Fibroblast of gingiva (primary cell): ENCODE data around the gene FXN.
"Not testable (repeated sequence)": the region's sequence is repeated elsewhere in the genome, so short reads cannot be mapped to it uniquely, and the experiment has no call there.

Experiments used
- DNase-seq: peaks from one replicate; pipeline ENCODE4 v3.0.0-alpha.2; 2011; ENCODE audit warnings: low read depth

Gene FXN

DNA sequence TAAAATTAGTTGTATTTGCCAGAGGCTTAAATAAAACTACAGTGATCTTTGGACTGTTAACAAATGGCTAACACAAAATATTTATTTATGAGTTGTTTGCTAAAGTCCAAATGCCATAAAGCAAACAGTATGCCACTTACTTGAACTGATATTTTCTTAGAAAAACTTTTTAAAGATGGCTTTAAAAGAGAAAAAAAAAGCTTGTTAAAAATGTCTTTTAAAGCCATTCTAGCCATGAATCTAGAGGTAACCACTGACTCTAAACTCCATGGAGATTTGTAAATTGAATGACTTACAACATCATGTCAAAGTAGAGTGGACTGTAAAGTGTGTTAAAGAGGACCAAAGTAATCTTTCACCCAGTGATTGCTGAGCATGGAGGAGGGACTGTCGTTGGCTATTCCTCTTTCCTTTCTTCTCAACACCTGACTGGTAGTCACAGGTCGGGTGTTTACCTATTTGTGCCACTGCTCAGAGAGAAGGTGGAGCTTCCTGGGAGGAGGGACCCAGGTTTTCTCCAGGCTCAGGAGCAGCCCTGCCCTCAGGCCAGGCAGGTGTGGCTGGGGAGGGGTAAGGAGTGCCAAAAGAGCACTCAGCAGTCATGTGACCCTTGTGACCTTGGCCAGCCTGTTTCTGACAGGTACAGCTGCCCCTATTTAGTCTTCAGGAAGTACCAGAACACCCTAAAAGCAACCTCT lies 69.4 kb downstream of the FXN start:
- DNase-seq, result no peak

DNA sequence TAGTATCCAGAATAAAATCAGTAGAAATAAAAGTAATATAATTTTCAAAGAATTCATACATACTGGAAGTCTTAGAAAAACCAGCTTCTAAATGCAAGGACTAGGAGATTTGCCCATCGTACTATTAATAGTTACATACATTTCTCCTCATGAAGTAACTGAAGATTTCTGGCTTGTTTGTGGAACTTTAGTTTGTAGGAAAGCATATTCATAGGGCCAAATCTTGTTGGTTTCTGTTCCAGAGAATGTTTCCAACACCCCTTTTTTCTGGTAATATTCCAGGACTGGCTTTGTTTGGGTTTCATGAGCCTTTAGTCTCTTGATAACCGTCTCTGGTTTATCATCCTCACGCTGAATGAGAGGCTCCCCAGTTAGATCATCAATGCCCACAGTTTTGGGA lies 72.2 kb downstream of the FXN start:
- DNase-seq, result peak; percentile 25

- not testable (repeated sequence) for DNase-seq
Measured at GRCh38 chr9:69108706-69109105, 73.2 kb downstream of the FXN start.

DNA sequence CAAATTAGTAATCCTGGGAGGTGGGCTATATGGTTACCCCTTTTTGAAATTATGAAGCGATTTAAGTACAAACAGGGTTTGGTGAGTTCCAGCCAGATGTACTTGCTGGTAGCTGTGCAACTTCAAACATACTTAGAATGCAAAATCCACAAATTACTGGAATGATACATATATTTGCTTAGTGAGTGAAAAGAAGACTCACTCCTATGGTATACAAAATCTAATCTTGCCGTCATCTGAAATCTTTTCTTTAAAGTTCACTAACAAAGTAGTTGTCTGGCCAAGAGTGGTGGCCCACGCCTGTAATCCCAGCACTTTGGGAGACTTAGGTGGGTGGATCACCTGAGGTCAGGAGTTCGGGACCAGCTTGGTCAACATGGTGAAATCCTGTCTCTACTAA lies 73.6 kb downstream of the FXN start:
- DNase-seq, result no peak

DNA sequence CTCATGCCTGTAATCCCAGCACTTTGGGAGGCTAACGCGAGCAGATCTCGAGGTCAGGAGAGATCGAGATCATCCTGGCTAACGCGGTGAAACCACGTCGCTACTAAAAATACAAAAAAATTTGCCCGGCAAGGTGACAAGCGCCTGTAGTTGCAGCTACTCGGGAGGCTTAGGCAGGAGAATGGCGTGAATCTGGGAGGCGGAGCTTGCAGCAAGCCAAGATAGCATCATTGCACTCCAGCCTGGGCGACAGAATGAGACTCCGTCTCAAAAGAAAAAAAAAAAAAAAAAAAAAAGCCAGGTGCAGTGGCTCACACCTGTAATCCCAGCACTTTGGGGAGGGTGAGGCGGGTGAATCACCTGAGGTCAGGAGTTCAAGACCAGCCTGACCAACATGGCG lies 77.1 kb downstream of the FXN start:
- not testable (repeated sequence) for DNase-seq

GRCh38 chr9:69115621-69116020 lies 80.1 kb downstream of the FXN start:
- peak; percentile 94 for DNase-seq

GRCh38 chr9:69118656-69119055 lies 83.1 kb downstream of the FXN start:
- no peak for DNase-seq

DNA sequence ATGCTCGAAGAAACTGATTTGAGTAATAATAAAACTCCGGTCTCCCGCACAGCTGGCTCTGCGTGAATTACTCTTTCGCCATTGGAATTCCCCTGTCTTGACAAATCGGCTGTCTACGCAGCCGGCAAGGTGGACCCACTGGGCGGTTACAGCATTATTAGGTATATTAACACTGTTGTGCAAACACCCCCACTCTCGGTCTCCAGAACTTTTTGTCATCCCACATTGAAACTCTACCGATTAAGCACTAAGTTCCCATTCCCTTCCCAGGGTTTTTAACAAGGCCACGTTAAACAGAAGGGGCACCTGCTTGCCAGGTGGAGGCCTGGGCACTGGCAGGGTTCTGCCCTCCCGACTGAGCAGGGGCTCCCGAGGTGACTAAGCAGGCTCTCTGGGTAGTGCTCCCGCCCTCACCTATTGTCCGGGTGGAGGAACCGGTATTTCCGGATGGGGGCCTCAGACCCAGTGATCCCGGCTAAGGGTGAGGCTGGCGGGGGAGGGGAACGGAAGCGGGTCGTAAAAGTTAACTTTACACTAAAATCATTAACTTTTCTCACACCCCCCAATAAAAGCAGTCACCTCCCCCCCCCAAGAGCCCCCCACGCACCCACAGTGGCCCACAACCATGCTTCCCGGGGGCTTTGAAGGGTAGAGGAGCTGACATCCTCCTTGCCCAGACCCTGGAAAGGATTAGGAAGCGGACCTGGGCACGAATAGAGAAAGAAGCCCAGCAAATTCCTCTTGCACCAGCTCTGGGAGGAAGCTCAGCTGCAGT lies 85.0 kb downstream of the FXN start:
- DNase-seq, result no peak

GRCh38 chr9:69121155-69122081 lies 85.9 kb downstream of the FXN start:
- peak; percentile 30 for DNase-seq

DNA sequence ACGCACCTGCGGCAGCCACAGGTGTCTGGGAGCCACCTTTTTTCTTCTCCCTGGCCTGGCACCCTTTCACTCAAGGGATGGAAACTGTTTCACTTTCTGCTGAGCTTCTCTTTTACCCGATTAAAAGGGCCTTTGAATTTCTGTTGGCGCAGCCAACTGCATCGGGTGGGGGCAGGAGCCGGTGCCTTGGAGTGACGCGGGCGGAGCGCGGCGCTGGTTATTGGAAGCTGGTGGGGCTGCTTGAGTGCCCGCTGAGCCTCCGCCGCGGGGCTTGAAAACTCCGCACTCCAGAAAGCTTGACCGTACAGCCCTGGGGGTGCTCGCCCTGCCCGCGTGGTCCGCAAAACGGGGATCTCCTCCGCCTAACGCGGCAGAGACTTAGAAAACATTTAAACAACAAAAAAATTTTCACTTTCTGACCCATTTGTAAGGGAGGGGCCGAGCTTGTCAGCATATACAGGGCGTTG lies 86.6 kb downstream of the FXN start:
- peak; percentile 72 for DNase-seq

GRCh38 chr9:69122549-69123141 lies 87.1 kb downstream of the FXN start:
- peak; percentile 81 for DNase-seq

GRCh38 chr9:69130456-69131441 lies 95.2 kb downstream of the FXN start:
- peak; percentile 79 for DNase-seq

DNA sequence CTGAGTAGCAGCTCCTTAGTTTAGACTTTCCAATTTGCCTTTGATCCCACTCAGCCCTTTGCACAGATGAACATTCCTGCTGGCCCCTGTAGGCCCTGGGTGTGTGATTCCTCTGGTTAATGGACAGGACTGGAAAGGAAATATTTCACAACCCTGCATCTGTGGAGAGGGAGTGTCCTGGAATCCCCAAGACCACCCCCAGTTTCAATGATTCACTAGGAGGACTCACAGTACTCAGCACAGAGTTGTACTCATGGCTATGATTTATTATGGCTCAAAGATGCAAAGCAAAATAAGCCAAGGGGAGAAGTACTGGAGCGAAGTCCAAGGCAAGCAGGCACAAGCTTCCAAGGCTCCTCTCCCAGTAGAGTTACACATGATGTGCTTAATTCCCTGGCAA lies 96.1 kb downstream of the FXN start:
- DNase-seq, result peak; percentile 80

- DNase-seq, result no peak
Measured at GRCh38 chr9:69132361-69132760, 96.8 kb downstream of the FXN start.

DNA sequence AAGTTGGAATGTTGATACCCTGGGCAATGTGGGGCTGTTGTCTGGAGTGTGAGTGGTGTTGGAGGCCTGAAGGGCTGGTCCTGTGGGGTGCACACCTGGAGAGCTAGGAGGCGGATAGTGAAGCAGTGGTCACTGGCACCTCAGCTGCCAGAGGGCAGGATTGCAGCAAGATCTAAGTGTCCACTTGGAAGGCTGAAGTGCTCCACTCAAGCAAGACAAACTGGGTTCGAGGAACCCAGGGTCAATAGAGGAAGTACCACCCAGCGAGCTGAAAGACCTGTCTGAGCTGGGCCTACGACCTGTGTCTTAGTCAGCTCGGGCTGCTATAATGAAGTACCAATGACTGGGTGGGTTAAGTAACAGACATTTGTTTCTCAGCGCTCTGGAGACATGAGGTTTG lies 98.9 kb downstream of the FXN start:
- DNase-seq, result no peak

GRCh38 chr9:69136185-69136584 lies 100.6 kb downstream of the FXN start:
- DNase-seq, result no peak

DNA sequence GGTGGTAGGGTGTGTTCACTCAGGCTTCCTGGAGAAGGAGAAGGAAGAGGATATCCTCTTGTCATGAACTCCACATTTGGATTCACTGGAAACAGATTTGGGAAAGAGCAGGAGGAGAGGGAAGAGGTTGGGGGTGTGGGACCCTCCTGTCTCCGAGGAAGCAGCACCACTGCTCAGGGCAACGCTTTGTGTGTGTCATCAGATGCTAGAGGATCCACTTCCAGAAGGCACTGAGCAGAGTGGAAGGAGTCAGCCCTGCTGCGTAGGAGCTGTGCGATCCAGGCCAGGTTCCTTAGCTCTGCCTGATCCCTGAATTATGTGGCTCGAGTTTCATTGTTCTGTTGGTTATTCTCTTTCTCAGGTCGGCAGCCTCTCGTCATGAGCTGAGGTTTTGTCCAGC lies 101.2 kb downstream of the FXN start:
- DNase-seq, result no peak

DNA sequence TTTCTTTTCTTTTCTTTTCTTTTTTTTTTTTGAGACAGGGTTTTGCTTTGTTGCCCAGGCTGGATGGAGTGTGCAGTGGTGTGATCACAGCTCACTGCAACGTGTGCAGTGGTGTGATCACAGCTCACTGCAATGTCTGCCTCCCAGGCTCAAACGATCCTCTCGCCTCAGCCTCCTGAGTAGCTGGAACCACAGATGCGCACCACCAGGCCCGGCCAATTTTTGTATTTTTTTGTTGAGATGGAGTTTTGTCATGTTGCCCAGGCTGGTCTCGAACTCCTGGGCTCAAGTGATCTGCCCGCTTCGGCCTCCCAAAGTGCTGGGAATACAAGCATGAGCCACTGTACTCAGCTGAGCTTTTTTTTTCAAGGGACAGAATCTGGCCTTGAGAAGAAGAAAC lies 101.8 kb downstream of the FXN start:
- no peak for DNase-seq

- DNase-seq, result no peak
Measured at GRCh38 chr9:69139596-69139995, 104.0 kb downstream of the FXN start.

DNA sequence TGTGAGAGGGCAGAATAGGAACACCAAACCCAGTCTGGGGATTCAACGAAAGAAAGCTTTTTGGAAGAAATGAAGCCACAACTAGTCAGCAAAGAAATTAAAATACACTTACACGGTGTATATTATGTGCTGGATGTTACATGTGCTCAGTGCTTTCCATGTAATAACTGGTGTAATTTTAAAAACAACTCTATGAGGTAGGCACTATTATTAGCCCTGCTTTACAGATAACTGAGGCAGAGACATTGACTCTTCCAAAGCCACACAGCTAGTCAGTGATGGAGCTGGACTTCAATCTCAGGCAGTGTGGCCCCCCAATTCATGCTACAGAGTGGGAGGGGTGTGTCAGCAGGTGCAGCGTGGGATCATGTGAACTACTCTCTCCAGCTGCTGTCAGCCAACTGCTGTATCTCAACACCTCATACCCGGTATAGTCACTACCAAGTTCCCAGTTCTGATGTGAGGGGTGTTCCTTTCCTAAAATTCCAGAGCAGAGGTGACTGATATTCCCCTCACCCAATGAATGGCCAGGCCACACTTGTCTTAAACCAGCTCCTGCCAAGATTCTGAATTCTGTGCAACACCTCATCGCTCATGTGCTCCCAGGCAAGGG lies 104.7 kb downstream of the FXN start:
- DNase-seq, result no peak
